Activated naive CD8-positive, alpha-beta T cell treated with anti-CD3 and anti-CD28 coated beads, Interleukin-2, amount 50 U/mL, for 24 hours (primary cell): ENCODE data around the gene MARS2.

Experiments
- ATAC-seq: fragments of 150-1000 bp; cut with Tn5 transposase; one replicate; pipeline ENCODE4 v1.10.0; 2021
- DNase-seq: peaks from one replicate; pipeline ENCODE4 v3.0.0; 2021
- H3K27ac Mint-ChIP-seq: one replicate; pipeline ENCODE4 v1.8.0; 2021; ENCODE audit warnings: mild to moderate bottlenecking, mixed read lengths
- H3K27me3 Mint-ChIP-seq: one replicate; pipeline ENCODE4 v1.8.0; 2021; ENCODE audit warnings: mixed read lengths
- H3K36me3 Mint-ChIP-seq: one replicate; pipeline ENCODE4 v1.8.0; 2021; ENCODE audit warnings: low read depth, mixed read lengths
- H3K4me1 Mint-ChIP-seq: one replicate; pipeline ENCODE4 v1.8.0; 2021; ENCODE audit warnings: mixed read lengths
- H3K4me3 Mint-ChIP-seq: one replicate; pipeline ENCODE4 v1.8.0; 2021; ENCODE audit warnings: mild to moderate bottlenecking, moderate library complexity, mixed read lengths
- H3K9me3 Mint-ChIP-seq: one replicate; pipeline ENCODE4 v1.8.0; 2021; ENCODE audit warnings: mixed read lengths

MARS2 gene

DNA sequence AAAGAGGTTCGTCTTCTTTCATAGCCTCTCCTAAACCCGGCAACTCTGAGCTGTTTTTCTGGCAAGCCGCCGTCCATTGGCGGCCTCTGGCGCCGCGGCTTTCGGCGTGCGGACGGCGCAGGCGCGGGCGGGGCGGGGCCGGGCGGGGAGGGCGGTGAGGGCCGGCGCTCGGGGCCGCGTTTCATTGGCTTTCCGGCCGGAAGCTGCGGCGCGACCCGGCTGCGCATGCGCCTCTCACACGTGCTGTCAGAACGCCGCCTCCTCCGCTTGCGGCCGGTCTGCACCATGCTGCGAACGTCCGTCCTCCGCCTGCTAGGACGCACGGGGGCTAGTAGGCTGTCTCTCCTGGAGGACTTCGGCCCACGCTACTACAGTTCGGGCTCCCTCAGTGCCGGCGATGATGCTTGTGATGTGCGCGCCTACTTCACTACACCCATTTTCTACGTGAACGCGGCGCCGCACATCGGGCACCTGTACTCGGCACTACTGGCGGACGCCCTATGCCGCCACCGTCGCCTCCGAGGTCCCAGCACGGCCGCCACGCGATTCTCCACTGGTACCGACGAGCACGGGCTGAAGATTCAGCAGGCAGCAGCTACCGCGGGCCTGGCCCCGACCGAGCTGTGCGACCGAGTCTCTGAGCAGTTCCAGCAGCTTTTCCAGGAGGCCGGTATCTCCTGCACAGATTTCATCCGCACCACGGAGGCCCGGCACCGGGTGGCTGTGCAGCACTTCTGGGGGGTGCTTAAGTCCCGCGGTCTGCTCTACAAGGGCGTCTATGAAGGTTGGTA lies at the start of gene MARS2:
MARS2 (plus strand) TSS at position 249 of the 791 bp plus-strand sequence; CDS start at position 286, 37 bp downstream.
- peak; percentile 84 for ATAC-seq
- peak; percentile 93 for DNase-seq

DNA sequence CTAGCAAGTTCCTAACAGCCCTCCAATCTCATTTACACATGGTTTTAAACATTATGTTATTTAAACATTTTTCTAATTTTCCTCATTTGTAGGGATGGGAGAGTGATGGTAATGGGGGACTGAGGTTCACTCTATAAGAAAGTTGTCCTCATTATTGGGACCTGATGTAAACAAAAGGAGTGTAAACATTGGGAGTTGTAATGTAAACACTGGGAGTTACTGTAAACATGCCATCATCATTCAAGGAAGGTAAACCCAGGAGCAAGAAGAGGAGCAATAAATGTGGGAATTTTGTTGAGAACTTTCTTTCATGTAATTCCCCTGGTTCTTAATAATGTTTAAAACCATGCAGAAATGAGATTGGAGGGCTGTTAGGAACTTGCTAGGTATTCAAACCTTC lies 47.6 kb upstream of the MARS2 start:
- ATAC-seq, result no peak
- no peaks in the 10 kb centered on the region for H3K36me3 Mint-ChIP-seq
- no peaks in the 10 kb centered on the region for H3K9me3 Mint-ChIP-seq
- H3K4me1 Mint-ChIP-seq, result no peaks in the 10 kb centered on the region
- no peak for DNase-seq
- no peak overlapping the region for H3K4me3 Mint-ChIP-seq
- no peak overlapping the region for H3K27ac Mint-ChIP-seq
- no peaks in the 10 kb centered on the region for H3K27me3 Mint-ChIP-seq

More for the DNA sequence above, at the start of gene MARS2:
- Mint-ChIP-seq H3K4me1 (peaks cover 34% of the 10 kb centered on the region), H3K4me3 (peak within 1 kb of the TSS; percentile 86), H3K27ac (peak within 1 kb of the TSS; percentile 93), H3K27me3 (peaks cover 2% of the 10 kb centered on the region), H3K36me3 (peaks cover 29% of the 10 kb centered on the region), H3K9me3 (no peaks in the 10 kb centered on the region)

DNA sequence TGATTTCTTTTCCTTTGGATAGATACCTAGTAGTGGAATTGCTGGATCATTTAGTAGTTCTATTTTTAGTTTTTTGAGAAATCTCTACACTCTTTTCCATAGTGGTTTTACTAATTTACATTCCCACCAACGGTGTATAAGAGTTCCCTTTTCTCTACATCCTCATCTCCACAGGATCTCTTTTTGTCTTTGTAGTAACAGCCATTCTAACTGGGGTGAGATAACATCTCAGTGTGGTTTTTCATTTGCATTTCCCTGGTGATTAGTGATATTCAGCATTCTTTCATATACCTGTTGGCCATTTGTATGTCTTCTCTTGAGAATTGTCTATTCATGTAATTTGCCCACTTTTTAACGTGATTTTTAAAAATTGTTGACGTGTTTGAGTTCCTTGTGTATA lies 43.5 kb upstream of the MARS2 start:
- no peak for ATAC-seq
- H3K4me1 Mint-ChIP-seq, result no peaks in the 10 kb centered on the region
- no peaks in the 10 kb centered on the region for H3K27me3 Mint-ChIP-seq
- no peak overlapping the region for H3K4me3 Mint-ChIP-seq
- peaks cover 3% of the 10 kb centered on the region for H3K36me3 Mint-ChIP-seq
- H3K9me3 Mint-ChIP-seq, result peaks cover 12% of the 10 kb centered on the region
- no peak for DNase-seq
- no peak overlapping the region for H3K27ac Mint-ChIP-seq

DNA sequence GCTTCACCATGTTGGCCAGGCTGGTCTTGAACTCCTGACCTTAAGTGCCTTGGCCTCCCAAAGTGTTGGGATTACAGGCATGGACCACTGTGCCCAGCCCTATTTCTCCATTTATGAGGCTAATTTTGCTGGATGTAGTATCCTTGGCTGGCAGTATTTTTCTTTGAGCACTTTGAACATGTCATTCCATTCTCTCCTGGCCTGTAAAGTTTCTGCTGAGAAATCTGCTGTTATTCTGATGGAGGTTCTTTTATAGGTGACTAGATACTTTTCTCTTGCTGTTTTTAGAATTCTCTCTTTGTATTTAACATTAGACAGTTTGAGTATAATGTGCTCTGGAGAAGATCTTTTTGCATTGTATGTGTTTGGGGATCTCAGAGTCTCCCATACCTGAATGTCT lies 38.9 kb upstream of the MARS2 start:
- Mint-ChIP-seq H3K4me1 (no peaks in the 10 kb centered on the region), H3K9me3 (peaks cover 19% of the 10 kb centered on the region), H3K36me3 (peaks cover 3% of the 10 kb centered on the region), H3K27me3 (peaks cover 2% of the 10 kb centered on the region), H3K4me3 (no peak overlapping the region), H3K27ac (no peak overlapping the region)
- ATAC-seq (no peak), DNase-seq (no peak)

DNA sequence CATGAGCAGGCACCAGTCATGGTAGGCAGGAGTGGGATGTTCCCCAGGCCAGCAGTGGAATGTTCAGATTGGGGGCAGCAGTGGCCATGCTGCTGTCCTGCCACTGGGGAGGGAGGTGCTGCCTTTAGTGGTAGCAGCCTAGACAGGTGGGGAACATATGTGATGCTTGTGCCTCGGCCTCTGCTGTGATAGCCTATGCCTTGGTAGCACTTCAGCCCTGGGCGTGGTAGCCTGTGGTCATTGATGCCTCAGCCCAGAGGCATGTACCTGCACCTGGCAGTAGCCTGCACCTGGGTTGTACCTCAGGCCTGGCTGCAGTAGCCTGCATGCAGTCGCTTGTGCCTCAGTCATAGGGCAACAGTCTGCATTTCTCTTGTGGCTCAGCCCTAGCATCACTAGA lies 36.9 kb upstream of the MARS2 start:
- Mint-ChIP-seq H3K4me3 (no peak overlapping the region), H3K4me1 (no peaks in the 10 kb centered on the region), H3K36me3 (peaks cover 3% of the 10 kb centered on the region), H3K27ac (no peak overlapping the region), H3K27me3 (peaks cover 7% of the 10 kb centered on the region), H3K9me3 (peaks cover 19% of the 10 kb centered on the region)
- DNase-seq, result no peak
- no peak for ATAC-seq

DNA sequence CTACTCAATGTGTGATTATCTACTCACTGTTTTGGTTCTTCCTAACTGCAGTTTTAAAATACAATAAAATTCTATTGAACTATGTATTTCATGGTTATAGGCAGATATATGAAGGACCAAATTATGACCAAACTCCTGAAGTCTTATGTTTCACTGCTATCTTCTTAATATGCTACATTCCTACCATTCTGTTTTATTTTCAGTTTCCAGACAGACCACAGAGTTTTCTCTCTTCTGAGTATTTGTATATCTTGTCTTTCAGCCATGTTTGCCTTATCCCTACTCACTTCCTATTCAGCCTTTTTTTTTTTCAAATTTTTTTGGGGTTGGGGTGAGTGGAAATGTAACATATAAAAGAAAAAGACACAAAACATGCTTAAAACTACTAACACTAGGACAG lies 36.1 kb upstream of the MARS2 start:
- H3K4me1 Mint-ChIP-seq, result no peaks in the 10 kb centered on the region
- no peak overlapping the region for H3K4me3 Mint-ChIP-seq
- H3K27me3 Mint-ChIP-seq, result peaks cover 7% of the 10 kb centered on the region
- peaks cover 3% of the 10 kb centered on the region for H3K36me3 Mint-ChIP-seq
- peaks cover 19% of the 10 kb centered on the region for H3K9me3 Mint-ChIP-seq
- DNase-seq (no peak), ATAC-seq (no peak)
- no peak overlapping the region for H3K27ac Mint-ChIP-seq

DNA sequence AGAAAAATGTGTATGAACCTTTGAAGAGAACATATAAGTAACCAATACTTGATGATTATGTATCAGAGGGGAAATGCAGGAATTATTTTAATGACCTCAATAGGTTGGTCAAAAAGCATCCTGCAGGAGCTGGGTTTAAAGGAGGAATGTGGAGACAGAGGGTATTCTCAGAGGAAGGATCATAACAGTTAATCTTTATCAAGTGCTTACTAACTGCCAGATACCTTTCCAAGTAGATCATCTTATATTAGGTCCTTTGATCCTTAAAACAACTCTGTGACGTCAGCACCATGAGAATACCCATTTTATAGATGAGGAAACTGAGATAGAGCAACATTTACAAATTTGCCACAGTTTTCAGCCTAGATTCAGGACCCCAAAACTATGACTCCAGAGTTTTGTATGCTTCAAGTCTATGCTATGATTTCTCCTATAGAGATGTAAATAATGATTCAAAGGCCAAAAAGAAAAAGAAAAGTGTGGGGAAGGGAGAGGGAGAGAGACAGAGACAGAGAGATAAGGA lies 32.7 kb upstream of the MARS2 start:
- H3K4me1 Mint-ChIP-seq, result peaks cover under 1% of the 10 kb centered on the region
- no peak overlapping the region for H3K27ac Mint-ChIP-seq
- H3K36me3 Mint-ChIP-seq, result no peaks in the 10 kb centered on the region
- H3K4me3 Mint-ChIP-seq, result no peak overlapping the region
- peaks cover 9% of the 10 kb centered on the region for H3K27me3 Mint-ChIP-seq
- DNase-seq (no peak), ATAC-seq (no peak)
- H3K9me3 Mint-ChIP-seq, result peaks cover 2% of the 10 kb centered on the region

DNA sequence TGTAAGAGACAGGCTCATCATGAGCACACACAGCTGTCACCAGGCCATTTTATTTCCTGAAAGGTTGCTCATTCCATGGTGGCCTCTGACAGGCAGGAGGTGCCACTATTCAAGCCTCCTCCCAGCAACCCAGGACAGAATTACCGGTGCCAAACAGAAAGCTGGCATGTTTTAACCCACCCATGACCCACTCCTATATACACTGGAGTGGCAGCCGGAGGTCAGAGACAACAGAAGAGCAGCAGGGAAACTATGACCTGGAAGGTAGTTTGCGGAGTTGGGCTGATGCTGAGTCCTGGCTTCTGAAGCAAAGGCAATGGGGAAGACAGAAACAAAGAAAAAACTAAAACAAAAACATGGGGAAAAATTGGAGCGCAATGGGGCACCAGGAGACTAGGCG lies 32.1 kb upstream of the MARS2 start:
- peaks cover 2% of the 10 kb centered on the region for H3K4me1 Mint-ChIP-seq
- no peak for DNase-seq
- H3K9me3 Mint-ChIP-seq, result no peaks in the 10 kb centered on the region
- no peak overlapping the region for H3K4me3 Mint-ChIP-seq
- no peak overlapping the region for H3K27ac Mint-ChIP-seq
- peaks cover 9% of the 10 kb centered on the region for H3K27me3 Mint-ChIP-seq
- ATAC-seq, result no peak
- H3K36me3 Mint-ChIP-seq, result no peaks in the 10 kb centered on the region

DNA sequence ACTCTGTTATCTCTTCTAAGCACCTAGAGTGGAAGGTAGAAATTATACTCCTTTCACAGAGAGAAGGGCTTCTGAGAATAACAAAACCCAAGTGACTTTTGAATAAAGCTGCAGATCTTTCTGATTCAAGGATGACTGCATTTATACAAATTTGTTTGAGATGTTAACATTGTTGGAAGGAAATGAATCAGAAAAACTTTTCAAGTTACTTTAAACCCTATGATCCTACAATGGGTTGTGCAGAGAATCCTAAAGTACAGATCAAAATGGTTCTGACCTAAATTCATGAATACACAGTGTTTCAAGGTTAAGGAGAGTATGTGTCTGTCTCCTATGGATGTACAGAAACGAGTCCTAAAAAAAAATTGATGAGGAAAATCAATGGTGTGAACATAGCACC lies 31.6 kb upstream of the MARS2 start:
- H3K9me3 Mint-ChIP-seq, result no peaks in the 10 kb centered on the region
- H3K4me1 Mint-ChIP-seq, result peaks cover 2% of the 10 kb centered on the region
- no peaks in the 10 kb centered on the region for H3K36me3 Mint-ChIP-seq
- DNase-seq (no peak), ATAC-seq (no peak)
- no peak overlapping the region for H3K4me3 Mint-ChIP-seq
- peaks cover 9% of the 10 kb centered on the region for H3K27me3 Mint-ChIP-seq
- H3K27ac Mint-ChIP-seq, result no peak overlapping the region

DNA sequence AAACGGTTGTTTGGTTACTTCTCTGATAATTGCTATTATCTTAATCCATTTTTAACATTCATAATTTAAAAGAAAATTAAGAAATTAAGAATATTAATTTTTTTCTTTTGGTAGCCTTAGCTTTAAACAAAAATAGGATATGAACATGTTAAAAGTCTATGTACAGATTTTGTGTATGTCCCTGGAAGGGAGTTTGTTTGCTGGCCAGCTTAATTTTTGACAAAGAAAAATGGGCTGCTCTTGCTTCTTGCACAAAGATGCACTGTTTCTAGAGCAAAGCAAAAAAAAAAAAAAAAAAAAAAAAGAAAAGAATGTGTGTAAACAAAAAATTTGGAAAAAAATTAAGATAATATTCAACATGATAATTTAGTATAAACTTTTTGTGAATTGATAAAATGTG lies 31.1 kb upstream of the MARS2 start:
- Mint-ChIP-seq H3K27ac (no peak overlapping the region), H3K27me3 (peaks cover 9% of the 10 kb centered on the region), H3K4me1 (peaks cover 2% of the 10 kb centered on the region), H3K9me3 (no peaks in the 10 kb centered on the region), H3K36me3 (no peaks in the 10 kb centered on the region), H3K4me3 (no peak overlapping the region)
- ATAC-seq (no peak), DNase-seq (no peak)

DNA sequence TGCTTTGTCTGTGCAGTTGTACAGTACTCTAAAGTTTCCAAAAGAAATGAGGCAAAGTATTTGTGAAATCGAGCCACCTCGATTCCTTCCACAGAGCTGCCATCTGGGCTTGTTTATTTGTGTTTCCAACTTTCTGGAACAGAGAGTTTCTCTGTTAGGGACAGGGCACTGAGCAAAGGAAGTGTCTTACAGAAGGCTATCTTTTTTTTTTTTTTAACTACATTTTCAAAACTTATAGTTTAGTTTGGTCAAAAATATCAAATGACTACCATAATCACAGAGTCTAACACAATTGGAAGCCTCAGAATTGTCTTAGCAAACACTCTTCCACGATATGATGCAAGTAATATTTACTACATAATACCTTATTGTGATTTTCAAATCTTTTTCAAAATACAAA lies 30.6 kb upstream of the MARS2 start:
- H3K27me3 Mint-ChIP-seq, result peaks cover 9% of the 10 kb centered on the region
- H3K9me3 Mint-ChIP-seq, result no peaks in the 10 kb centered on the region
- peaks cover 2% of the 10 kb centered on the region for H3K4me1 Mint-ChIP-seq
- DNase-seq (no peak), ATAC-seq (no peak)
- H3K36me3 Mint-ChIP-seq, result no peaks in the 10 kb centered on the region
- no peak overlapping the region for H3K4me3 Mint-ChIP-seq
- no peak overlapping the region for H3K27ac Mint-ChIP-seq

DNA sequence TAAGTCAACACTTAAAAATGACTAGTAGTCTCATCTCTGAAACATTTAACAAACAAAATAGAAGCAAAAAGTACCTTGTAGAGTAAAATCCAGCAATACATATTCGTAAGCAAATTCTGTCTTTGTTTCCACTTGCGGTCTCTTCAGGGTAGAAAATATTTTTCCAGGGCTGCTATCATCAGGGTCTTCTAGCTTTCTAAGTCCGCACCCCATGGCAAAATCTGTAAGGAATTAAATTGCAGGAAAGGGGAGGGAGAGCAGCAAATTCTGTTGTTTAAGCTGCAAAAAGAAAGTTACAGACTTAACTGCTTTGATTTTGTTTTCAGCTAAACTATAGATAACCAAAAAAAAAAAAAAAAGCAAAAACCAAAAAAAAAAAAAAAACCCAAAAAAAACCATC lies 29.9 kb upstream of the MARS2 start, which contains the start of gene RFTN2:
RFTN2 (minus strand) TSS at position 342 of the 400 bp plus-strand sequence; CDS start at position 213, 129 bp downstream.
- Mint-ChIP-seq H3K9me3 (no peaks in the 10 kb centered on the region), H3K4me3 (no peak within 1 kb of the TSS), H3K4me1 (peaks cover 2% of the 10 kb centered on the region), H3K27ac (no peak within 1 kb of the TSS), H3K27me3 (peaks cover 9% of the 10 kb centered on the region), H3K36me3 (no peaks in the 10 kb centered on the region)
- ATAC-seq, result no peak
- DNase-seq, result no peak

DNA sequence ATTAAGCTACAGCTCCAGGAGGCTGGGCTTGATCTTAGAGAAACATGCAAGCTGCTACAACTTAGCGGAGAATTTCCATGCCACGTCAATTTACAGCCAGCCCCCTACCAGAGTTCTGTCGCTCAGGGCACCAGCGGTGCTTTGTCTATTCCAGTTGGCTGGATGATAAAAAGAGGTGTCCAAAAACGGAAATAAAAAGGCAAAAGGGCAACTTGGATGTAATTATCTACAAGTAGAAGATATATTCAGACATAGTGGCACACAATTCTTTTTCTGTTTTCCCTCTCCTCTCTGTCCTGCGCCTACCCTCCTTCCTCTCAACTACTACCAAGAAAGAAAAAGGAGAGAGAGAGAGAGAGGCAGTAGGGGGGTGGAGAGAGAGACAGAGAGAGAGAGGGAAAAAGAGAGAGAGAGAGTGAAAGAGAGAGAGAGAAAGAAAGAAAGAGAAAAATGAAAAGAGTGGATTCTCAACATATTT lies 29.4 kb upstream of the MARS2 start:
- no peak overlapping the region for H3K27ac Mint-ChIP-seq
- no peaks in the 10 kb centered on the region for H3K9me3 Mint-ChIP-seq
- no peak for ATAC-seq
- peaks cover 9% of the 10 kb centered on the region for H3K27me3 Mint-ChIP-seq
- peaks cover 2% of the 10 kb centered on the region for H3K4me1 Mint-ChIP-seq
- no peaks in the 10 kb centered on the region for H3K36me3 Mint-ChIP-seq
- H3K4me3 Mint-ChIP-seq, result no peak overlapping the region
- no peak for DNase-seq

DNA sequence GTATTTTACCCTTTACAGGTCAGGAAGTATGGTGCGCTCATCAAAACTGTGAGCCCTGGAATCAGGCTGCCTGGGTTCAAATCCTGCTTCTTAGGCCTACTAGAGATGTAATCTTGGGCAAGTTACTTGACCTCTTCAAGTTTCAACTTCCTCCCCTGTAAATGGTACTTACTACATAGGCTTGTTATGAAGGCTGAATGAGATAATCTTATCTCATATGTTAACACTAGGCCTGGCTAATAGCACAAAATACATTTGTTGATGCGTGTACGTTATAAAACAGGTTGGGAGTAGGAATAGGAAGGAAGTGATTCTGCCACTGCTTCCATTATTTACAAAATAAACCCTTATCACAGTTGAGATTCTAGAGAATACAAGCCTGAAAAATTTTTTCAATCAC lies 28.1 kb upstream of the MARS2 start:
- DNase-seq (no peak), ATAC-seq (no peak)
- Mint-ChIP-seq H3K27ac (no peak overlapping the region), H3K4me3 (no peak overlapping the region), H3K4me1 (peaks cover 2% of the 10 kb centered on the region), H3K9me3 (no peaks in the 10 kb centered on the region), H3K27me3 (peaks cover 7% of the 10 kb centered on the region), H3K36me3 (no peaks in the 10 kb centered on the region)

DNA sequence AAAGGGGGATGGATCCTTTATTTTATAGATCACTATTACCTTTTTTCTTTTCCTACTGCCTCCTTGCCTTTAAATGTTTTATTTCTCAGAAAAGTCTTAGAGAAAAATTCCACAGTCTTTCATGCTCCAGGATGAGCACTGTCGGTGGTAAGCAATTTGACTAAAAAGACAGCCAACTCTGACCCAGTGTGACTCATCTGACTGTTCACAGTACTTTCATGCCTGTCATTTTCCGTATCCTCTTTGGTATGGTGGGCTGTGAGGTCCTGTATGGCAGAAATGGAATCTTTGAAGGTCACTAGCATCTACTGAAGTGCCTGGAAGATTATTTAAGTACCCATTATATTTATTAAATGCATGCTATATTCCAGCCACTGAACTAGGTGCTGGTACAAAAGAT lies 27.7 kb upstream of the MARS2 start:
- H3K9me3 Mint-ChIP-seq, result no peaks in the 10 kb centered on the region
- H3K4me1 Mint-ChIP-seq, result peaks cover 2% of the 10 kb centered on the region
- H3K27ac Mint-ChIP-seq, result no peak overlapping the region
- no peak overlapping the region for H3K4me3 Mint-ChIP-seq
- peak; percentile 80 for ATAC-seq
- H3K36me3 Mint-ChIP-seq, result no peaks in the 10 kb centered on the region
- no peak for DNase-seq
- peaks cover 7% of the 10 kb centered on the region for H3K27me3 Mint-ChIP-seq
